HepG2 (cell line): ENCODE data around the gene CYP26B1. TPM values are rescaled to one million over a fixed set of nuclear protein-coding genes. Genes with fewer than 3 reads are reported as not detected.

Source experiments
- ATAC-seq: fragments of 200-7000 bp; cut with Tn5 transposase; 3 replicates; pipeline ENCODE4 v1.9.1; 2020; ENCODE audit warnings: mild to moderate bottlenecking, moderate library complexity
- BruUV-seq: library from RNA; stranded (reverse); fragments of 400-500 nt; replicated peaks from 2 replicates; lab custom pipeline; 2021; lab: Mats Ljungman, UMichigan
- CTCF ChIA-PET: fragments of 300-600 bp; formaldehyde crosslinking; extraction: SDS; loops from one replicate; lab custom pipeline; 2021; ENCODE audit warnings: low total read pairs, inconsistent platforms, low intra/inter-chr PET ratio; lab: Yijun Ruan, JAX
- POLR2A ChIA-PET: fragments of 350-600 bp; sonication (Branson Sonifier 250); formaldehyde crosslinking; loops from one replicate; lab custom pipeline; 2020; ENCODE audit warnings: antibody characterized with exemption, inconsistent platforms; lab: Yijun Ruan, JAX
- DNase-seq: peaks from one replicate; pipeline ENCODE4 v3.0.0-alpha.2; 2015; ENCODE audit warnings: low spot score
- FAIRE-seq: peaks from 3 replicates; lab custom pipeline; 2011; peaks lifted over from hg19 to GRCh38; lab: Jason Lieb, UNC
- H2AFZ ChIP-seq: one replicate; pipeline ENCODE4 v1.6.1; 2011; ENCODE audit warnings: low read length, inconsistent platforms
- H3K27ac ChIP-seq: fragments of 300-600 bp; 3 replicates; pipeline ENCODE4 v1.8.0; 2011; ENCODE audit warnings: mixed run types, mild to moderate bottlenecking, mixed read lengths, low read length, inconsistent platforms; ENCODE audit not compliant: insufficient read depth; ENCODE audit errors: extremely low read length
- H3K27me3 ChIP-seq, 2 experiments: fragments of 200-600 bp in 1 of 2; 2 replicates in 1 of 2; 3 replicates in 1 of 2; pipeline versions ENCODE4 v1.6.0 to v1.8.0; 2011; ENCODE audit warnings: low read length in 2 of 2, mild to moderate bottlenecking in 2 of 2, moderate library complexity in 2 of 2, inconsistent platforms in 1 of 2; ENCODE audit not compliant: insufficient read depth in 2 of 2, control insufficient read depth in 1 of 2
- H3K36me3 ChIP-seq, 2 experiments: fragments of 200-600 bp in 1 of 2; replicated peaks in 1 of 2; 2 replicates in 1 of 2; 3 replicates in 1 of 2; pipeline versions ENCODE4 v1.5.1 to v1.8.0; 2011; ENCODE audit warnings: low read length in 2 of 2, inconsistent platforms in 1 of 2; ENCODE audit not compliant: insufficient read depth in 2 of 2, control insufficient read depth in 1 of 2
- H3K4me1 ChIP-seq: 2 replicates; pipeline ENCODE4 v1.5.1; 2012; ENCODE audit warnings: low read length, inconsistent platforms; ENCODE audit not compliant: insufficient read depth
- H3K4me2 ChIP-seq: 2 replicates; pipeline ENCODE4 v1.6.0; 2011; ENCODE audit warnings: low read depth, low read length, inconsistent platforms
- H3K4me3 ChIP-seq, 3 experiments: fragments of 200-600 bp in 1 of 3; sonication (generic), shearing (Covaris generic) in 1 of 3; replicated peaks in 1 of 3; 2 replicates each; pipeline ENCODE4 v1.5.1; 2011 to 2016; ENCODE audit warnings: low read length in 3 of 3, inconsistent platforms in 2 of 3, low read depth in 2 of 3, mild to moderate bottlenecking in 2 of 3, control low read depth in 1 of 3, mixed read lengths in 1 of 3; ENCODE audit not compliant: insufficient read depth in 1 of 3
- H3K79me2 ChIP-seq: one replicate; pipeline ENCODE4 v1.6.1; 2011; ENCODE audit warnings: low read length, inconsistent platforms; ENCODE audit not compliant: insufficient read depth
- H3K9ac ChIP-seq: 2 replicates; pipeline ENCODE4 v1.6.0; 2011; ENCODE audit warnings: mild to moderate bottlenecking, low read depth, low read length, inconsistent platforms; ENCODE audit not compliant: insufficient read depth
- H3K9me3 ChIP-seq: 2 replicates; pipeline ENCODE4 v1.5.1; 2012; ENCODE audit warnings: mild to moderate bottlenecking, low read length
- H4K20me1 ChIP-seq: 2 replicates; pipeline ENCODE4 v1.6.0; 2011; ENCODE audit warnings: inconsistent platforms, mild to moderate bottlenecking, low read length, moderate library complexity; ENCODE audit not compliant: insufficient read depth
- MIER2 ChIP-seq: IDR thresholded peaks from 2 replicates; pipeline ENCODE4 v1.6.1; 2016; ENCODE audit warnings: missing biosample characterization, missing genetic modification reagents
- NFIB ChIP-seq: sonication (generic); formaldehyde crosslinking; IDR thresholded peaks from 2 replicates; pipeline ENCODE4 v1.9.0; 2021; ENCODE audit warnings: missing genetic modification reagents, mild to moderate bottlenecking, borderline replicate concordance
- YEATS4 ChIP-seq: sonication (generic); formaldehyde crosslinking; IDR thresholded peaks from 2 replicates; pipeline ENCODE4 v1.4.0; 2020; ENCODE audit warnings: missing genetic modification reagents, borderline replicate concordance
- ZNF292 ChIP-seq: sonication (generic); formaldehyde crosslinking; IDR thresholded peaks from 2 replicates; pipeline ENCODE4 v1.8.1; 2022; ENCODE audit warnings: mild to moderate bottlenecking, low read depth, missing genetic modification reagents, borderline replicate concordance
- ZNF496 ChIP-seq: sonication (generic); formaldehyde crosslinking; IDR thresholded peaks from 2 replicates; pipeline ENCODE4 v1.8.1; 2023; ENCODE audit warnings: mild to moderate bottlenecking, moderate library complexity, missing genetic modification reagents; ENCODE audit not compliant: insufficient replicate concordance
- ZNF574 ChIP-seq: sonication (generic); formaldehyde crosslinking; IDR thresholded peaks from 2 replicates; pipeline ENCODE4 v1.4.0; 2020; ENCODE audit warnings: missing genetic modification reagents
- ZSCAN12 ChIP-seq: sonication (generic); formaldehyde crosslinking; IDR thresholded peaks from 2 replicates; pipeline ENCODE4 v1.9.0; 2021; ENCODE audit warnings: mild to moderate bottlenecking, missing genetic modification reagents
- ZSCAN5A ChIP-seq: sonication (generic); formaldehyde crosslinking; IDR thresholded peaks from 2 replicates; pipeline ENCODE4 v1.8.0; 2022; ENCODE audit warnings: mild to moderate bottlenecking, missing genetic modification reagents, borderline replicate concordance
- WGBS: methylation state at CpG from one replicate; pipeline ENCODE4 v1.1.6; 2017; ENCODE audit warnings: low lambda C conversion rate; 5-methylcytosine and 5-hydroxymethylcytosine counted together
- in situ Hi-C: cut with HindIII; loops from 2 replicates; pipeline ENCODE4 v1.10.0; 2017; ENCODE audit warnings: low pct_unique_long_range_greater_than_20kb; ENCODE audit not compliant: extremely low pct_ligation_motif_present
- intact Hi-C: fragments of 100-400 bp; cut with micrococcal nuclease; formaldehyde crosslinking; loops from one replicate; pipeline ENCODE4 v1.10.0; 2022; ENCODE audit not compliant: unreplicated experiment
- polyA plus RNA-seq, 8 experiments: library from polyadenylated mRNA; depleted of rRNA in 3 of 8; stranded (reverse) in 7 of 8; unstranded in 1 of 8; fragments of >200 nt; fragmentation: Illumina TruSeq in 4 of 8; extraction: Trizol in 4 of 8; gene quantifications; 2 replicates each; pipeline versions ENCODE4 v1.2.1 to v1.2.3, GENCODE V29; 2011 to 2016; ENCODE audit warnings: low read depth in 4 of 8, missing spikeins in 1 of 8, mixed read lengths in 1 of 8; ENCODE audit not compliant: insufficient read depth in 1 of 8
- total RNA-seq, 5 experiments: library from RNA; depleted of rRNA; stranded (reverse); fragments of >200 nt; fragmentation: Illumina TruSeq; extraction: Trizol; gene quantifications; 2 replicates each; pipeline ENCODE4 v1.2.3, GENCODE V29; 2016; ENCODE audit warnings: low read depth in 1 of 5
- TF ChIP-seq, protein P1 (sequence below): sonication (generic); formaldehyde crosslinking; IDR thresholded peaks from 2 replicates; pipeline ENCODE4 v1.8.1; 2023; ENCODE audit warnings: mild to moderate bottlenecking, missing genetic modification reagents, borderline replicate concordance

Gene CYP26B1
- total and polyA plus RNA-seq, 2 of the 13 experiments (the other 11 are each of a cell fraction or from before 2014, with no cell fraction given): 0.05 to 0.07 TPM

DNA sequence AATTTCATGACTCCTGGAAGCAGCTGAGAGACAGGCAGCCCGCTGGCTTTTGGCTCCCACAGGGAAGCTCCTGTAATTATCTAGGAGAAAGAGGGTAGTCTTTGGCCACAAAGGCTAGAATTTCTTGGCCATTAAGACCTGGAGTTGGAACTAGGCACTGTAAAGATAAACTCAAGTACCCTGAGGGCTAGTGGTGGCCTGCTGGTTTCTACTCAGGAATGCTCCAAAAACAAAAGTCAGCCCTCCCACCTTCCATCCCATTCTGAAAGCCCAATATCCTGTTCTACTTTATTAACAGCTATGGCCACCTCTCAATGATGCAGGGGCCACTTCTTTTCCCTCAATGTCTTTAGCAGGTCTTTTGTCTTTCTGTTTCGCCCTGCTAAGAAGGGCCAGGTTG lies 34.0 kb upstream of the CYP26B1 start:
- H3K9ac ChIP-seq: no peak overlapping the region
- BruUV-seq: no TSS peak
- H3K36me3 ChIP-seq: peaks cover 2 to 19% of the 10 kb centered on the region in 2 experiments; a peak in 2 of 5 replicates
- DNase-seq (no peak), ATAC-seq (no peak), FAIRE-seq (no peak)
- no peaks in the 10 kb centered on the region for H4K20me1 ChIP-seq
- H3K27ac ChIP-seq: no peak overlapping the region
- in situ Hi-C loops (no loop called here), intact Hi-C loops (no loop called here)
- H3K4me3 ChIP-seq: no peak overlapping the region
- ChIA-PET POLR2A (no interaction called here), CTCF (no interaction called here)
- H2AFZ ChIP-seq: no peak overlapping the region
- no peaks in the 10 kb centered on the region for H3K9me3 ChIP-seq
- H3K27me3 ChIP-seq: no peaks in the 10 kb centered on the region
- TF ChIP-seq NFIB (CRISPR knock-in tag): no peak
- TF ChIP-seq, protein P1, sequence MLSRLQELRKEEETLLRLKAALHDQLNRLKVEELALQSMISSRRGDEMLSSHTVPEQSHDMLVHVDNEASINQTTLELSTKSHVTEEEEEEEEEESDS (CRISPR knock-in tag): no peak
- TF ChIP-seq ZSCAN12 (CRISPR knock-in tag): no peak
- no peak for TF ChIP-seq YEATS4 (CRISPR knock-in tag)
- TF ChIP-seq ZNF292 (CRISPR knock-in tag): no peak
- TF ChIP-seq MIER2 (CRISPR knock-in tag): no peak
- no peak for TF ChIP-seq ZSCAN5A (CRISPR knock-in tag)
- TF ChIP-seq ZNF496 (CRISPR knock-in tag): no peak
- TF ChIP-seq ZNF574: no peak
- no peaks in the 10 kb centered on the region for H3K4me1 ChIP-seq
- WGBS: 98% methylated on average over 2 of the region's 2 CpGs
- H3K79me2 ChIP-seq: no peaks in the 10 kb centered on the region
- H3K4me2 ChIP-seq: no peak overlapping the region
